ENCODE data around the gene MACROD2. TPM values are rescaled to one million over a fixed set of nuclear protein-coding genes. Genes with fewer than 3 reads are reported as not detected.

Gene MACROD2
- total RNA-seq, 1 experiment from 2014 or later, result 1.6 TPM

DNA sequence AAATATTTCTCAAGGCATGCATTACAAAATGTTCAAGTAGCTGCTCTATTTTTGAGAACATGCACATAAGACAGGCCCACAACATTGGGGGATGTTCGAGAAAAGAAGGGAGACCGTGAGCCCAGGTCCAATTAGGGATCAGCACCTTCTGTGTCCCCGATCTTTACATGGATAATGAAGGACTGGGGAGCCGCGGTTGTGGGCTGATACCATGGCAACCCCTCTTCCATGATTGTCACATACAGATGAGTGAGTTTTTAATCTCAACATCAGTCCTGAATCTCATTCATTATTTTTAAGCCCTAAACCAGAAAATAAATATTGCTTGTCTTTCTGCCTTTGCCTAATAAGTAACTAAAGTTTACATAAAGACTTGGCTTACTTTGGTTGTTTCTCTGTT, 1642.2 kb downstream of the MACROD2 start:
- Mint-ChIP-seq H3K4me3 (no peak overlapping the region), H3K4me1 (peaks cover 39 to 44% of the 10 kb centered on the region in 2 experiments), H3K27ac (peak overlapping the region; percentile 66 to 96 (median 87); a peak in 3 of 7 replicates), H3K27me3 (ENCODE audit: low read depth) (no peaks in the 10 kb centered on the region; the same call in 1 of the 2 replicates), H3K36me3 (ENCODE audit: insufficient read depth in 1 of 3, low read depth in 3 of 3) (peaks cover 0 to 14% (median 10%) of the 10 kb centered on the region in 3 experiments; a peak in 6 of 7 replicates), H3K9me3 (peaks cover 11 to 13% of the 10 kb centered on the region in 2 experiments)
- DNase-seq, result no peak
- no peaks in the 10 kb centered on the region for H3K9me3 ChIP-seq (ENCODE audit: control insufficient read depth, low read depth, low read length)
- peak overlapping the region; percentile 68 for H4K5ac ChIP-seq (ENCODE audit: insufficient read length, low read depth, low read length)
- TF ChIP-seq, protein P1, sequence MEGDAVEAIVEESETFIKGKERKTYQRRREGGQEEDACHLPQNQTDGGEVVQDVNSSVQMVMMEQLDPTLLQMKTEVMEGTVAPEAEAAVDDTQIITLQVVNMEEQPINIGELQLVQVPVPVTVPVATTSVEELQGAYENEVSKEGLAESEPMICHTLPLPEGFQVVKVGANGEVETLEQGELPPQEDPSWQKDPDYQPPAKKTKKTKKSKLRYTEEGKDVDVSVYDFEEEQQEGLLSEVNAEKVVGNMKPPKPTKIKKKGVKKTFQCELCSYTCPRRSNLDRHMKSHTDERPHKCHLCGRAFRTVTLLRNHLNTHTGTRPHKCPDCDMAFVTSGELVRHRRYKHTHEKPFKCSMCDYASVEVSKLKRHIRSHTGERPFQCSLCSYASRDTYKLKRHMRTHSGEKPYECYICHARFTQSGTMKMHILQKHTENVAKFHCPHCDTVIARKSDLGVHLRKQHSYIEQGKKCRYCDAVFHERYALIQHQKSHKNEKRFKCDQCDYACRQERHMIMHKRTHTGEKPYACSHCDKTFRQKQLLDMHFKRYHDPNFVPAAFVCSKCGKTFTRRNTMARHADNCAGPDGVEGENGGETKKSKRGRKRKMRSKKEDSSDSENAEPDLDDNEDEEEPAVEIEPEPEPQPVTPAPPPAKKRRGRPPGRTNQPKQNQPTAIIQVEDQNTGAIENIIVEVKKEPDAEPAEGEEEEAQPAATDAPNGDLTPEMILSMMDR (conservative IDR thresholded peaks at IDR 0.05), result no peak
- no peak overlapping the region for H2BK120ac ChIP-seq (ENCODE audit: low read depth, low read length, poor library complexity, severe bottlenecking)
- H4K8ac ChIP-seq (replicated peaks; ENCODE audit: insufficient read length, low read depth, low read length), result no peak overlapping the region
- H3K27ac ChIP-seq (ENCODE audit: insufficient read length, low read depth, low read length), result no peak overlapping the region
- no peak overlapping the region for H3T11ph ChIP-seq (ENCODE audit: low read length)
- peak overlapping the region; percentile 77 for H2BK5ac ChIP-seq (ENCODE audit: insufficient read length, low read length)
- no peaks in the 10 kb centered on the region for H3K79me1 ChIP-seq (ENCODE audit: insufficient read depth, low read depth, low read length, poor library complexity, severe bottlenecking)
- no peak overlapping the region for H2AK5ac ChIP-seq (ENCODE audit: insufficient read length, low read length)
- no CpG with 5 or more reads among the region's 5 CpGs for WGBS (ENCODE audit: extremely low coverage, insufficient read length, low lambda C conversion rate)
- H3K23me2 ChIP-seq (ENCODE audit: insufficient read length, low read depth, low read length, poor library complexity, severe bottlenecking), result no peaks in the 10 kb centered on the region
- peak overlapping the region; percentile 44 for H4K91ac ChIP-seq (ENCODE audit: insufficient read length, low read depth, low read length)
- H2BK15ac ChIP-seq (ENCODE audit: low read depth, low read length), result no peak overlapping the region
- no peak overlapping the region for H3K56ac ChIP-seq (ENCODE audit: insufficient read length, low read depth, low read length)
- no peak overlapping the region for H3K9ac ChIP-seq (ENCODE audit: extremely low read depth, insufficient read length, low read length)
- no peak overlapping the region for H3K4ac ChIP-seq (ENCODE audit: low read depth, low read length)
- peak overlapping the region; percentile 64; the same call in 1 of the 2 replicates for H3K14ac ChIP-seq (ENCODE audit: insufficient read depth, low read length)
- no peak overlapping the region for H2BK20ac ChIP-seq (ENCODE audit: low read depth, low read length, poor library complexity, severe bottlenecking)
- H3K18ac ChIP-seq (ENCODE audit: insufficient read length, low read depth, low read length), result no peak overlapping the region
- H3K79me2 ChIP-seq (ENCODE audit: insufficient read depth, low read length), result no peaks in the 10 kb centered on the region
- H2AFZ ChIP-seq (ENCODE audit: low read length), result no peak overlapping the region
- no peaks in the 10 kb centered on the region for H4K20me1 ChIP-seq (ENCODE audit: control insufficient read depth, insufficient read depth, insufficient read length)
- peaks cover 4% of the 10 kb centered on the region; the same call in 1 of the 2 replicates for H3K4me1 ChIP-seq (ENCODE audit: insufficient read depth, low read length)
- no peaks in the 10 kb centered on the region for H3K27me3 ChIP-seq (ENCODE audit: insufficient read depth, low read length)
- H3K23ac ChIP-seq (ENCODE audit: insufficient read length, low read depth, low read length), result no peak overlapping the region
- H2BK12ac ChIP-seq (ENCODE audit: insufficient read length, low read depth, low read length), result peak overlapping the region; percentile 78
- no peak overlapping the region for H3K4me2 ChIP-seq (ENCODE audit: insufficient read depth, insufficient read length, low read length)

All from H9 (cell line).